Fibroblast of mammary gland (primary cell): ENCODE data around the gene LRFN4.
A peak's percentile ranks its signal among the peaks of the same experiment; 100 is the strongest.

Experiments
- DNase-seq: peaks from one replicate; pipeline ENCODE4 v3.0.0-alpha.2; 2010; ENCODE audit warnings: low read depth
- H3K4me3 ChIP-seq: 2 replicates; pipeline ENCODE4 v1.5.1; 2011; ENCODE audit warnings: low read depth, mild to moderate bottlenecking, low read length, moderate library complexity; ENCODE audit not compliant: control insufficient read depth
- CTCF ChIP-seq: conservative IDR thresholded peaks from 2 replicates; pipeline ENCODE4 v1.5.1; 2011; ENCODE audit warnings: low read depth, low read length, inconsistent platforms; ENCODE audit not compliant: control insufficient read depth, insufficient read depth

LRFN4 gene

GRCh38 chr11:66854231-66854661 lies 2.6 kb upstream of the LRFN4 start:
- no peak for TF ChIP-seq CTCF
- DNase-seq, result no peak

GRCh38 chr11:66854729-66855211 lies 2.1 kb upstream of the LRFN4 start:
- no peak for DNase-seq
- H3K4me3 ChIP-seq, result no peak overlapping the region
- no peak for TF ChIP-seq CTCF

More at GRCh38 chr11:66854231-66854661, 2.6 kb upstream of the LRFN4 start:
- H3K4me3 ChIP-seq, result no peak overlapping the region

DNA sequence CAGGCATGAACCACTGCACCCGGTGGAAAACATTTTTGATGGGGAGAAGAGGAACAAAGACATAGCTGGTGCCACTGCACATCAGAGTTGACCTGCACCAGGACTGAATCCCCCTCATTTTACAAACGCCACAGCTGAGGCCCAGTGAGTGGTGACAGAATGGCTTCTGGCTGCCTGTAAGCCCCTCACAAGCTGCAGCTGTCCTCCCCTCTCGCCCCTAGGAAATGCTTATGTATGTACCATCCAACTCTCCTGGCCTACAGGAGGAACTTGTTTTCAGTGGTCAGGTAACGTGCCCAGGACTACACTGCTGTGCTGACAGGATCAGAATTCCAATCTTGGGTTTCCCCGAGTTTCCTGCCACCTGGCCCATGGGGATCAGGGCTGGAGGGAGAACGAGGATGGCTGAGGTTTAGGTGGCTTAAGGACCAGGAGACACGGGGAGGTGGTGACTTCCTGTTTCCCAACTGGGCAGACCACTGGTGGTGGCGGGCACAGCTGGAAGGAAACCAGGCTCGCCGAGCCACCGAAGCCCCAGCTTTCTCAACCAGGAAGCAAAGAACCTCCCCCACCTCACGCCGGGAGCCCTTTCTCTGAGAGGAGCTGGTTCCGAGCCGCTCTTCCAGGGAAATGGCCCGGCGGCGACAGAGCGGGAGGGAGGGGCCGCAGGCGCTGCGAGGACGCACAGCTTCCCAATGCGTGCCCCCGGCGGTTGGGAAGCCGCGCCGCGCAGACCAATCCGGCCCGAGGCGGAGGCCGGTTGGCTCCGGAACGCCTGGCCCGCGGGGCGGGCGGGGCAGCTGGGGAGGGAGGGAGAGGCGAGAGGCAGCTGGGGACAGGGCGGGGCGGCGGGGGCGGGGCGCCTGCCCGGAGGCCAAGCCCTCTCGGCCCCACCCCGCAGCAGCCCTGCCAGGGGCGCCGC lies 1.0 kb upstream of the LRFN4 start:
- TF ChIP-seq CTCF, result no peak
- H3K4me3 ChIP-seq, result peak overlapping the region; percentile 68
- peak; percentile 86 for DNase-seq

DNA sequence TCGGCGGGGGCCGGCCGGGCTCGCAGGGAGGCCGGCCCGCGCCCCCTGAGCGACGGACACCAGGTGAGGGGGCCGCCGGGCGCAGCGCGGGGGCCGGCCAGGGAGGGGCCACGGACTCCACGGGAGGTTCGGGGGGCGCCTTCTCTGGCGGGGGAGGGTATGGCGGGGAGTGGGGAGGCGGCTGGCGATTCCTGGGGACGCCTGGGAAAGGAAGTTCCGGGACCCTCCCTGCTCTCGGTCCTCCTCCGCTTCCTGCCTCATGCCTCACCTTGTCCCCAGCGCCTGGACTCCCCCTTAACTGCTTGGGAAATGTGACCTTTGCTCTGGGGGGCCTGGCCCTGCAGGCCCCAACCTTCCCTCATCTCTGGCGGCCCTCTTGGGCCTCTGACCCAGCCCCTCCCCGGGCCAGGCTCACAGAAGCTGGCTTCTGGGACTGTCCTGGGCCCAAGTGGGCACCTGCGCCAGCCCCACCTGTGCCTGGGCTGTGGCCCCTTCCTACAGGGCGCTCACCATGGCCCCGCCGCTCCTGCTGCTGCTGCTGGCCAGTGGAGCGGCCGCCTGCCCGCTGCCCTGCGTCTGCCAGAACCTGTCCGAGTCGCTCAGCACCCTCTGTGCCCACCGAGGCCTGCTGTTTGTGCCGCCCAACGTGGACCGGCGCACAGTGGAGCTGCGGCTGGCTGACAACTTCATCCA lies 516 bp downstream of the LRFN4 start:
- TF ChIP-seq CTCF, result no peak
- DNase-seq, result no peak
- H3K4me3 ChIP-seq, result peak overlapping the region; percentile 58

DNA sequence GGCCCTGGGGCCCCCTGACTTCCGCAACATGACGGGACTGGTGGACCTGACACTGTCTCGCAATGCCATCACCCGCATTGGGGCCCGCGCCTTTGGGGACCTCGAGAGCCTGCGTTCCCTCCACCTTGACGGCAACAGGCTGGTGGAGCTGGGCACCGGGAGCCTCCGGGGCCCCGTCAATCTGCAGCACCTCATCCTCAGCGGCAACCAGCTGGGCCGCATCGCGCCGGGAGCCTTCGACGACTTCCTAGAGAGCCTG lies 992 bp downstream of the LRFN4 start:
- no peak for TF ChIP-seq CTCF
- H3K4me3 ChIP-seq, result peak overlapping the region; percentile 58
- DNase-seq, result no peak

- no peak for DNase-seq
- no peak for TF ChIP-seq CTCF
- no peak overlapping the region for H3K4me3 ChIP-seq
Measured at GRCh38 chr11:66858186-66858938, 1.5 kb downstream of the LRFN4 start.
